Stimulated activated naive CD8-positive, alpha-beta T cell treated with anti-CD3 and anti-CD28 coated beads, Interleukin-15, Interleukin-2, amounts not matched to agents 100 ng/mL and 50 ng/mL, for 24 hours (primary cell): Measurements from ENCODE around the gene SART1.
A peak's percentile ranks its signal among the peaks of the same experiment; 100 is the strongest.
"Not testable (repeated sequence)": the region's sequence is repeated elsewhere in the genome, so short reads cannot be mapped to it uniquely, and the experiment has no call there.

Experiments used
- H3K27ac Mint-ChIP-seq: one replicate; pipeline ENCODE4 v1.8.0; 2021; ENCODE audit warnings: mild to moderate bottlenecking, mixed read lengths
- H3K27me3 Mint-ChIP-seq: one replicate; pipeline ENCODE4 v1.8.0; 2021; ENCODE audit warnings: mixed read lengths
- H3K36me3 Mint-ChIP-seq: one replicate; pipeline ENCODE4 v1.8.0; 2021; ENCODE audit warnings: low read depth, mixed read lengths
- H3K4me1 Mint-ChIP-seq: one replicate; pipeline ENCODE4 v1.8.0; 2021; ENCODE audit warnings: low read depth, mixed read lengths
- H3K4me3 Mint-ChIP-seq: one replicate; pipeline ENCODE4 v1.8.0; 2021; ENCODE audit warnings: mild to moderate bottlenecking, mixed read lengths
- H3K9me3 Mint-ChIP-seq: one replicate; pipeline ENCODE4 v1.8.0; 2021; ENCODE audit warnings: mixed read lengths

SART1 gene

DNA sequence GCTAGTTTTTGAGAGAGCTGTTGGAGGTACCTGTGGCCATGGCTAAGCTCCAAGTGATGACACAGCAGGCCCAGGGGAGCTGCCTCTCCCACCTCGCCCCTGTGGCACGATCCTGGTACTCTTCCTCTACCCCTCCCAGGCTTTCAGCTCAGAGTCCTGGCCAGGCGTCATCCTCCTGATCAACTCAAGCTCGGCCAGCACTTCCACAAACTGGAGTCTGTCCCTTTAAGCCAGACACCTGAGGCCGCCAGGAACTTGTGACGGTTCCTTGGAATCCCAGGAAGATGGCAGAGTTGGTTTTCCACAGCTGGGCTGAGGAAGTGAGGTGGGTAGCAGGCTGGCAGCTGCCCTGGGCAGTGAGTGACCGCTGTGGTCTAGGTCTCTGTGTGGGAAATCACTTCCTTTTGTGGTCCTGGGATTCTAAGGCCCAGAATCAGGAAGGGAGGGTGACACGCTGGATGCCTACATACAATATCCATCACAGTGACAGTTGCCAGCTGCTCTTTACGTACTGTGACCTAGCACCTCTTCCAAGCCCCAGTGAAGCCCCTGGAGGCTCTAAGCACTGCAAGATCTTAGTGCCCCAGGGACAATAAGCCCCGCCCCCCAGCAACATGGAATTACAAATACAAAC is 47.1 kb downstream of the SART1 start:
- peaks cover 18% of the 10 kb centered on the region for H3K36me3 Mint-ChIP-seq
- H3K9me3 Mint-ChIP-seq: no peaks in the 10 kb centered on the region
- H3K27me3 Mint-ChIP-seq: no peaks in the 10 kb centered on the region
- peaks cover 15% of the 10 kb centered on the region for H3K4me1 Mint-ChIP-seq
- no peak overlapping the region for H3K27ac Mint-ChIP-seq
- H3K4me3 Mint-ChIP-seq: no peak overlapping the region

DNA sequence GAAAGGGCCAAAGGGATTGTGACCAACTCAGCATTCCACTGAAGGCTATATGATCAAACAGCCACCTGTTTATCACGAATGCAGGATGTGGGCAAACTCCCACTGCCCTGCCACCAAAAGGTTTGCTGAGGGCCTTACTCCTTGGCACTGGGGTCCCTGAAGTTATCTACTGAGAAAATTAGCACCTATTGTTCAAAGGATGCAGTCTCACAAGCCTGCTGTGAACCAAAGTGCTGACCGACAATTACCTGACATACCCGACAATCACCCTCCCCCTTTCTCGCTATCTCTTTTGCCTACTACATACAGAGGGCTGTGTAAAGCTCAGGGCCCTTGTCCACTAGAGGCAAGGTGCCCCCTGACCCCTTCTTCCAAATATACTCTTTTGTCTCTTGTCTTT is 48.5 kb downstream of the SART1 start:
- not testable (repeated sequence) for H3K9me3 Mint-ChIP-seq, H3K4me3 Mint-ChIP-seq, H3K27me3 Mint-ChIP-seq, H3K36me3 Mint-ChIP-seq, H3K27ac Mint-ChIP-seq, H3K4me1 Mint-ChIP-seq

DNA sequence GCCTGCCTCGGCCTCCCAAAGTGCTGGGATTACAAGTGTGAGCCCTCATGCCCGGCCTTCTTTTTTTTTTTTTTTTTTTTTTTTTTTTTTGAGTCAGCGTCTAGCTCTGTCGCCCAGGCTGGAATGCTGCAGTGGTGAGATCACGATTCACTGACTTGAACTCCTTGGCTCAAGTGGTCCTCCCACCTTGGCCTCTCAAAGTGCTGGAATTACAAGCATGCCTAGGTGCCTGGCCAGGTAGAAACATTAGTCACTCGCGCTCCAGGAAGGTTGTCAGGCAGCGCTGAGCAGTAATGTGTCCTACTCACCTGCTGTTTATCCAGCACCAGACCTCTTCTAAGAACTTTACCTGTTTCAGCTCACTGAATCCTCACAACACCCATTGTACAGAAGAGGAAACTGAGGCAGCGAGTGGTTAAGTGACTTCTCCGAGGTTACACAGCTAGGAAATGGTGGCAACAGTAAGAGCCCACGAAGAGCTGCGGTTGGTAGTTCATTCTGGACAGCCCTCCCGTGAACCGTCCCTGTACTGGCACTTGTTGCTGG is 49.8 kb downstream of the SART1 start:
- no peaks in the 10 kb centered on the region for H3K4me1 Mint-ChIP-seq
- H3K27me3 Mint-ChIP-seq: peaks cover 5% of the 10 kb centered on the region
- H3K4me3 Mint-ChIP-seq: no peak overlapping the region
- no peaks in the 10 kb centered on the region for H3K9me3 Mint-ChIP-seq
- H3K27ac Mint-ChIP-seq: no peak overlapping the region
- no peaks in the 10 kb centered on the region for H3K36me3 Mint-ChIP-seq

DNA sequence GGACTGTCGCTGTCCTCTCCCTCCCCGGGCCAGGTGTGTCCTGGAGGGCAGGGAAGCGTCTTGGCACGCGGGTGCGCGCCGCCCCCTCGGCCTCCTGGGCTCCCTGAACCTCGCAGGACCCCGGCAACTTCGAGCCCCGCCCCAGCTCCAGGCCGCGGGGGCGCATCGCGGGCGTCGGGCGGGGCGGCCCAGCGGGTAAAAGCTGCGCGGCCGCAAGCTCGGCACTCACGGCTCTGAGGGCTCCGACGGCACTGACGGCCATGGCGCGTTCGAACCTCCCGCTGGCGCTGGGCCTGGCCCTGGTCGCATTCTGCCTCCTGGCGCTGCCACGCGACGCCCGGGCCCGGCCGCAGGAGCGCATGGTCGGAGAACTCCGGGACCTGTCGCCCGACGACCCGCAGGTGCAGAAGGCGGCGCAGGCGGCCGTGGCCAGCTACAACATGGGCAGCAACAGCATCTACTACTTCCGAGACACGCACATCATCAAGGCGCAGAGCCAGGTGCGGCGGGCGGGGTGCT is 50.3 kb downstream of the SART1 start, which contains the start of gene CST6:
CST6 (plus strand) TSS at position 224 of the 519 bp plus-strand sequence; CDS start at position 261, 37 bp downstream.
- H3K27ac Mint-ChIP-seq: no peak within 1 kb of the TSS
- H3K9me3 Mint-ChIP-seq: no peaks in the 10 kb centered on the region
- no peaks in the 10 kb centered on the region for H3K36me3 Mint-ChIP-seq
- peaks cover 5% of the 10 kb centered on the region for H3K27me3 Mint-ChIP-seq
- H3K4me1 Mint-ChIP-seq: no peaks in the 10 kb centered on the region
- no peak within 1 kb of the TSS for H3K4me3 Mint-ChIP-seq

DNA sequence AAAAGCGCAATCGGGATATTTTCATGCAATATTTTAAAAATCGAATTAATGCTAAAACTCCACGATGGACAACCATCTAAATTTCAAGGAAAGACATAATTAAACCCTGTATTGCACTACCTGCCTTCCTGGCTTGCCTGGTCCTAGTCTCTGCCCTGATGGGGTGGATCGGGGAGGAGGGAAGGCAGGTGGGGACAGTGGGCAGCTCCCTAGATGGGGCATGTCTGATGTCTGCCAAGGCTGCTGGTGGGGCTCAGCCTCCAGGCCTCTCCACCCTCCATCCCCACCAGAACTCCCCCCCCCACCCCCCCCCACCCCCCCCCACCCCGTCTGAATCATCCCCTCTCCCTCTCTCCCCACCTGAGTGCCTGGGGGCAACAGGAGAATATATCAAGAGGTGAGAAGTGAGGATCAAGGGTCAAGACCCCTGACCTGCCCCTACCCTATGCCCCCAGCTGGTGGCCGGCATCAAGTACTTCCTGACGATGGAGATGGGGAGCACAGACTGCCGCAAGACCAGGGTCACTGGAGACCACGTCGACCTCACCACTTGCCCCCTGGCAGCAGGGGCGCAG is 50.9 kb downstream of the SART1 start:
- H3K4me1 Mint-ChIP-seq: peaks cover 1% of the 10 kb centered on the region
- no peaks in the 10 kb centered on the region for H3K9me3 Mint-ChIP-seq
- no peaks in the 10 kb centered on the region for H3K36me3 Mint-ChIP-seq
- peaks cover 5% of the 10 kb centered on the region for H3K27me3 Mint-ChIP-seq
- H3K27ac Mint-ChIP-seq: no peak overlapping the region
- no peak overlapping the region for H3K4me3 Mint-ChIP-seq

DNA sequence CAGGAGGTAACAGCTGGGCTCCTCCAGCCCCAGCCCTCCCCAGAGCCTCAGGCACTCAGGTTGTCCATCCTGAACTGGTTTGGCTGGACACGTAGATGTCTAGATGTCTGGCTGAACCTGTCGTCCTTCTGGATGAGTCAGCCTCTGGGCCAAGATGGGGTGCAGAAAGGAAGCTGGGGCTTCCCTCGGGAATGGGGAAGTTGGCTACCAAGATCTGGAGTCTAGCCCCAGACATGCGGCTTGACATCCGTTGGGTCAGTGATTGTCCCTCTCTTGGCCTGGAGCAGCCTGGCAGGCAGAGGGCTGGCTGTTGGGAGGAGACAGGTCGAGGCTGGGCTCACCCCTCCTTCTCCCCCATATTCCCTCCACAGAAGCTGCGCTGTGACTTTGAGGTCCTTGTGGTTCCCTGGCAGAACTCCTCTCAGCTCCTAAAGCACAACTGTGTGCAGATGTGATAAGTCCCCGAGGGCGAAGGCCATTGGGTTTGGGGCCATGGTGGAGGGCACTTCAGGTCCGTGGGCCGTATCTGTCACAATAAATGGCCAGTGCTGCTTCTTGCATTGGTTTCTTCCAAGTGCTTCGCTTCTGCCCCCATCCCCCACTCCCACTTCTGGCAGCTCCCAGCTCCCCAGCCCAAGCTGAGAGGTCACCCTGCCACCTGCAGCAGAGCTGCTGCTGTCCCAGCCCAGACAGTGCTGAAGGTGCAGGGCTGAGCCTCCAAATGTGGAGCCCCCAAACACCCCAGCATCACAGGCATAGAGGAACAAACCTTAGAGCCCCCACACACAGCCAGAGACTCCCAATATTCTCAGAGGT is 51.6 kb downstream of the SART1 start:
- Mint-ChIP-seq H3K27ac (no peak overlapping the region), H3K9me3 (no peaks in the 10 kb centered on the region), H3K4me1 (peaks cover 5% of the 10 kb centered on the region), H3K36me3 (no peaks in the 10 kb centered on the region), H3K27me3 (peaks cover 5% of the 10 kb centered on the region), H3K4me3 (no peak overlapping the region)

DNA sequence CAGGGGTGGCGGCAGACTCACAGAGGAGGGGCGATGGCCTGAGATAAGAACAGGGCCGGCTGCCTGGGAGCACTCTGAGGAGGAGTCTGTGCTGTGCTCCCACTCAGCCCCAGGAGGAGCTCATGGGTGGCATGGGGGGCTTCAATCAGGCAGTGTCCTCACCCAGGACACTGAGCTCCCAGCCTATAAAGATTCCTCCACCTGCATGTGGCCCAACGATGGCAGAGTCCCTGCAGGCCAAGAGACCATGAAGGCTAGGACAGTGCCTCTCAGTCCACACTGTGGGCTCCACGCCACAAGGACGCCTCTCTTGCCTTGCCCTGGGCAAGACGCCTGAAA is 52.2 kb downstream of the SART1 start:
- H3K4me1 Mint-ChIP-seq: peaks cover 5% of the 10 kb centered on the region
- H3K4me3 Mint-ChIP-seq: no peak overlapping the region
- no peaks in the 10 kb centered on the region for H3K36me3 Mint-ChIP-seq
- H3K27me3 Mint-ChIP-seq: peaks cover 5% of the 10 kb centered on the region
- no peaks in the 10 kb centered on the region for H3K9me3 Mint-ChIP-seq
- H3K27ac Mint-ChIP-seq: no peak overlapping the region

DNA sequence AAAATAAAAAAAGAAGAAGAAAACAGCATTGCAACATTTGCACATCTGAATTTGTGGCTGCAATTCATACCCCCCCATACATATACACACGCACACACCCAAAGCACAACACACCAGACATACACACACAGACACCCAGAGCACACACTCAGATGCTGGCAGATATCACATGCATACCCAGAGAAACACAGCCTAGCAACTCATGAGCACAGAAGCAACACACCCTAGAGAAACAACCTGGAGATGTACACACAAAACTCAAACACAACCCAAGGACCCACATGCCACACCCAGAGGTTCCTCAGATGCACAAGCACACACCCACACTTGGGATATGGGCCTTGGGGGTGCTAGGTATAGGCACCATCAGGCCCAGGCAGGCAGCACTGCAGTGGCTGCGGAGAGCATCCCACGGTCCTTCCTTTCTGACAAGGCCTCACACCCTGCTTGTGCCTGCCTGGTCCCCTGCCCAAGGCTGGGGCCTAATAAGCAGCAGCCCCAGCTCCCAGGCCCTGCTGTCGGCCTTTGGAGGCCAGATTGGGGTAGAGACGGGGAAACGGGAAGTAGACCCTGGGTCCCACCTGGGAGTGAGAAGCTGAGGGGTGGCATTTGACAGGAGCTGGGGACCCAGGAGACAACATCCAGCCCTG is 53.4 kb downstream of the SART1 start:
- Mint-ChIP-seq H3K27ac (no peak overlapping the region), H3K4me1 (peaks cover 5% of the 10 kb centered on the region), H3K9me3 (no peaks in the 10 kb centered on the region), H3K36me3 (no peaks in the 10 kb centered on the region), H3K4me3 (no peak overlapping the region), H3K27me3 (peaks cover 5% of the 10 kb centered on the region)

DNA sequence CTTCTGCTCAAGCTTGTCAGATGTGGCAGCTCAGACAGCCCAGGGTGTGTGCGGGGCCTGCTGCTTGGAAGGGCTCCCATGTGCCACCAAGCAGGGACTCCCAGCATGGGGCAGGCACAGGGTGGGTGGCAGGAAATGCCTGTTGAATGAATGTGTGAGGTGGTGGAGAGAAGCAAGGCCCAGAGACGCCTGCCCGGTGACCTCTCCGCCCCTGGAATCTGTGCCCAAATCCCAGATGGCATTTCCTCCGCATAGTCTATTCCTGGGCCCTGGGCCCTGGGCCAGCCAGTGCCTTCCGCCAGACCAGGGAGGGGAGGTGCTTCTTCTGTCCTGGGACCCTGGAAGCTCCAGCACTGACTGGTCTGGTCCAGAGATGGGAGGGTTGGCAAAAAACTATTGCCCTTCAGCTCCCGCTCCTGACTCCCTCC is 53.9 kb downstream of the SART1 start:
- H3K27ac Mint-ChIP-seq: no peak overlapping the region
- H3K36me3 Mint-ChIP-seq: no peaks in the 10 kb centered on the region
- H3K4me3 Mint-ChIP-seq: no peak overlapping the region
- H3K4me1 Mint-ChIP-seq: peaks cover 8% of the 10 kb centered on the region
- H3K27me3 Mint-ChIP-seq: peaks cover 5% of the 10 kb centered on the region
- no peaks in the 10 kb centered on the region for H3K9me3 Mint-ChIP-seq

DNA sequence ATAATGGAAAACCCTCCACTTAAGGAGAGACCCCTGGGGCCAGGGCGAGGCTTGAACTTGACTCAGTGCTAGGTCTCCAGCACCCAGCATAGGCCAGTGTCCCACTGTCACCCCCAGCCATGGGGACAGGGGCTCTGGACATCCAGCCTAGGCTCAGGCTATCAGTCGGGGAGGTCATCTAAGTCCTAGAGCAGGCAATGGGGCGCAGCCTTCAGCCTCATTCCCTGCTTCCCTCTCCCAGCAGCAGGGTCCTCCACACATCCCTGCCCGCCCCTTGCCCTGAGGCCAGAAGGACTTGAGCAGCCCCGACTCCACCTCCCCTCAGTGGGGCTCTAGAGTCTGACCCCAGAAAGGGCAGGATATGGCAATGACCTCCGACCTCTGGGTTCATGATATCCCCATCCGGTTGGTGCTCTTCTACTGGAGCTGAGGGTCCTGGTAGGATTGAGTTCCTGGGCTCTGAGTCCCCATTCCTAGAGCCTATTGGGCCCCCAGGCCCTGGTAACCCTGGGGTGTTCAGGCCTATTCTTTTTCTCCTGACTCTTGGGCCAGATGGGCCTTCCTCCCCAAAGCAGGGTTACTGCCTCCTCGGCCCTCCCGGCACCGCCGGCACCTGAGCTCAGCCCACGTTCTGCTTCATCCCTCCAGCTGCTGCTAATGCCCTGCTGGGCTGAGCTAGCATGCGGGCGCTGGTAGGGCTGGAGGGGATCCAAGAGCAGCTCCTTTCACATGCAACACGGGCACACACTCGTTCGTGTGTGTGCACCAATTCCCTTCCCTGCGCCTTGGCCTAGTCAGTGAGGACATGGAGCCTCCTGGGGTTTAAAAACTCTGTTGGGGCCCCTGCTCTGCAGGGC is 54.6 kb downstream of the SART1 start:
- Mint-ChIP-seq H3K36me3 (no peaks in the 10 kb centered on the region), H3K27me3 (peaks cover 5% of the 10 kb centered on the region), H3K27ac (no peak overlapping the region), H3K4me3 (no peak overlapping the region), H3K9me3 (no peaks in the 10 kb centered on the region), H3K4me1 (peaks cover 15% of the 10 kb centered on the region)

DNA sequence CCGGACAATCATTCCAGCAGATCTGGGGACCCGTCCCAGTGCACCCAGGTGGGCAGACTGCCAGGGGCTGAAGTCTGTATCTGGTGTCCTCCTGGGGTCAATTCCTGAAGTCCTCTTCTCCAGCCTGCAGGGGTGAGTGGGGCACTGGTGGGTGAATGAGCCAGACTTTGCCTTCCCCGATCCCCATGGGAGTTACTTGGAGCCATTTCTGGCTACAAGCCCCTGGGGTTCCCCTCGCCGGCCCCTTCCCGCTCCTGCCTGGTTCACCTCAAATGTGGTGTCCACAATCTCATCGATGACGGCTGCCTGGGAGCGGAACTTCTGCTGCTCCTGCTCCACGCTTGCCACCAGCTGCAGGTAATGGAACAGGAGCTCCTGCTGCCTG is 55.3 kb downstream of the SART1 start:
- H3K9me3 Mint-ChIP-seq: no peaks in the 10 kb centered on the region
- no peak overlapping the region for H3K27ac Mint-ChIP-seq
- peaks cover 21% of the 10 kb centered on the region for H3K4me1 Mint-ChIP-seq
- peaks cover 5% of the 10 kb centered on the region for H3K27me3 Mint-ChIP-seq
- H3K36me3 Mint-ChIP-seq: no peaks in the 10 kb centered on the region
- no peak overlapping the region for H3K4me3 Mint-ChIP-seq

DNA sequence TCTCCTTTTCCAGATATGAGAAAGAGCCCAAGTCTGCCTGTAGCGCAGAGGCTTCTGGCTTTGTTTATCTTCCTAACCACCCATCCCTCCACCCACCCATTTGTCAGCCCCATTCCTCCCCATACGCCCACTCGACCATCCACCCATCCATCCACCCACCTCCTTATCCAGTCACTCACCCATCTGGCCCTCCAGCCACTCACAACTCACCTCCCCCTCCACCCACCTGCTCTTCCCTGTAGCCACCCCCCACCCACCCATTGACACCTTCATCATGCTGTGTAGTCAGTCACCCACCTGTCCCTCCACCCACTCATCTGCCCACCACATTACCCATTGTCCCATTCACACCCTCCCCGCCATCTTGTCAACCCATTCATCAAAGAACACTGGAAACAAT is 55.8 kb downstream of the SART1 start:
- Mint-ChIP-seq H3K36me3 (no peaks in the 10 kb centered on the region), H3K4me1 (peaks cover 27% of the 10 kb centered on the region), H3K4me3 (no peak overlapping the region), H3K9me3 (no peaks in the 10 kb centered on the region), H3K27ac (peak overlapping the region; percentile 16), H3K27me3 (peaks cover 5% of the 10 kb centered on the region)

DNA sequence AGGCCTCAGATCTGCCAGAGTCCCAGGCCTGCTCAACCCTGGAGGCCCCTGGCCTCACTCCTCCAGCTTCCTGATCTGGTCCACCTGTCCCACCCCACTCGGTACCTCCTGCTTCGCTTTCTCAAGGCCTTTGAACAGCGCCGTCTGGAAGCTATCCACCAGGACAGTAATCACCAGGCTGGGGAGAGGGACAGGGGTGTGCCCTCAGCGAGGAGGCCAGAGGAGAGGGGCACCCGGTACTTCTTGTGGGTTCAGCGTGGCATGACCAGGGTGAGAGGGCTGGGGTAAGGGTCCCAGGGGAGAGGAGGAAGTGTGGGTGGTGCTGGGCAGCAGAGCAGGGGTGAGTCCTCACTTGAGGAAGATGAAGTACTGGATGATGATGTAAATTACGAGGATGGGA is 58.7 kb downstream of the SART1 start:
- Mint-ChIP-seq H3K27ac (no peak overlapping the region), H3K27me3 (peaks cover 8% of the 10 kb centered on the region), H3K4me1 (peaks cover 31% of the 10 kb centered on the region), H3K4me3 (no peak overlapping the region), H3K9me3 (no peaks in the 10 kb centered on the region), H3K36me3 (no peaks in the 10 kb centered on the region)
